Spleen (tissue), 7 donors: ENCODE data around the gene CABP4.

Source experiments
- CTCF ChIP-seq, 11 experiments: fragments of 200-600 bp in 7 of 11; fragments of 450-650 bp in 4 of 11; sonication (generic) in 4 of 11; IDR thresholded peaks in 8 of 11; conservative IDR thresholded peaks in 3 of 11; 1 replicate in 7 of 11; 2 replicates in 4 of 11; pipeline versions ENCODE4 v1.4.0 to v1.8.0; 2016 to 2021; ENCODE audit warnings: antibody characterized with exemption in 11 of 11, inconsistent platforms in 4 of 11, mild to moderate bottlenecking in 1 of 11
- POLR2A ChIP-seq, 3 donors: fragments of 450-650 bp; IDR thresholded peaks; one replicate each; pipeline ENCODE4 v1.5.1; 2017; ENCODE audit warnings: antibody characterized with exemption in 3 of 3, mild to moderate bottlenecking in 1 of 3
- POLR2AphosphoS5 ChIP-seq, 3 donors: sonication (generic); formaldehyde crosslinking; IDR thresholded peaks; one replicate each; pipeline ENCODE4 v1.5.1; 2017; ENCODE audit warnings: antibody characterized with exemption in 3 of 3
- donor health status: DM: no; HTN: no; CAD: no; lungs with moderate emphysema.
- donor health status: DM: no; HTN: no; CAD: no.
- donor health status: DM: no; HTN: no; CAD: no.

GRCh38 chr11:67417425-67417824, 37.7 kb upstream of the CABP4 start:
- TF ChIP-seq CTCF (IDR thresholded peaks at IDR 0.05 in 8 of 11, conservative IDR thresholded peaks at IDR 0.05 in 3 of 11) (no peak), POLR2A (IDR thresholded peaks at IDR 0.05) (no peak), POLR2AphosphoS5 (IDR thresholded peaks at IDR 0.05) (no peak)
